Neural cell (in vitro differentiated cells): ENCODE data around the gene CDCA7L.

Experiments
- CTCF ChIP-seq: fragments of 450-650 bp; IDR thresholded peaks from 2 replicates; pipeline ENCODE4 v1.5.1; 2014; ENCODE audit warnings: antibody characterized with exemption, mild to moderate bottlenecking, moderate library complexity; ENCODE audit not compliant: poor library complexity, severe bottlenecking
- EP300 ChIP-seq: fragments of 450-650 bp; conservative IDR thresholded peaks from 2 replicates; pipeline ENCODE4 v1.6.1; 2014; ENCODE audit warnings: antibody characterized with exemption, mild to moderate bottlenecking, moderate library complexity; ENCODE audit not compliant: poor library complexity, severe bottlenecking
- POLR2AphosphoS5 ChIP-seq: IDR thresholded peaks from 2 replicates; pipeline ENCODE4 v1.6.1; 2012

- no peak for TF ChIP-seq EP300
- no peak for TF ChIP-seq CTCF
- TF ChIP-seq POLR2AphosphoS5 = no peak
Observed at GRCh38 chr7:21959387-21959776, 13.7 kb upstream of the CDCA7L start.
